Neural crest cell (in vitro differentiated cells): Measurements from ENCODE around the gene SPATS2. TPM values are rescaled to one million over a fixed set of nuclear protein-coding genes. Genes with fewer than 3 reads are reported as not detected.

Experiments
- DNase-seq: peaks from one replicate; pipeline ENCODE4 v3.0.0; 2021; ENCODE audit warnings: low read depth, mixed read lengths, low spot score
- H3K27ac Mint-ChIP-seq: one replicate; pipeline ENCODE4 v1.8.0; 2021; ENCODE audit warnings: mild to moderate bottlenecking, mixed read lengths; ENCODE audit not compliant: unreplicated experiment
- H3K27me3 Mint-ChIP-seq: 2 replicates; pipeline ENCODE4 v1.8.0; 2021; ENCODE audit warnings: low read depth, mild to moderate bottlenecking, mixed read lengths
- H3K36me3 Mint-ChIP-seq: 2 replicates; pipeline ENCODE4 v1.8.0; 2021; ENCODE audit warnings: low read depth, mild to moderate bottlenecking, mixed read lengths
- H3K4me1 Mint-ChIP-seq: 2 replicates; pipeline ENCODE4 v1.8.0; 2021; ENCODE audit warnings: mixed read lengths
- H3K4me3 Mint-ChIP-seq: one replicate; pipeline ENCODE4 v1.8.0; 2021; ENCODE audit warnings: mild to moderate bottlenecking, mixed read lengths
- H3K9me3 Mint-ChIP-seq: 2 replicates; pipeline ENCODE4 v1.8.0; 2021; ENCODE audit warnings: mixed read lengths
- total RNA-seq: library from RNA; stranded (reverse); gene quantifications from 2 replicates; pipeline ENCODE4 v1.2.1, GENCODE V29; 2021
- TF ChIP-seq, protein P1 (sequence below): fragments of 200-600 bp; sonication (generic); conservative IDR thresholded peaks from 2 replicates; pipeline ENCODE4 v1.5.0; 2021; ENCODE audit warnings: antibody characterized with exemption, mild to moderate bottlenecking

SPATS2 gene
- total RNA-seq, 1 donor from 2014 or later = 45.2 TPM

DNA sequence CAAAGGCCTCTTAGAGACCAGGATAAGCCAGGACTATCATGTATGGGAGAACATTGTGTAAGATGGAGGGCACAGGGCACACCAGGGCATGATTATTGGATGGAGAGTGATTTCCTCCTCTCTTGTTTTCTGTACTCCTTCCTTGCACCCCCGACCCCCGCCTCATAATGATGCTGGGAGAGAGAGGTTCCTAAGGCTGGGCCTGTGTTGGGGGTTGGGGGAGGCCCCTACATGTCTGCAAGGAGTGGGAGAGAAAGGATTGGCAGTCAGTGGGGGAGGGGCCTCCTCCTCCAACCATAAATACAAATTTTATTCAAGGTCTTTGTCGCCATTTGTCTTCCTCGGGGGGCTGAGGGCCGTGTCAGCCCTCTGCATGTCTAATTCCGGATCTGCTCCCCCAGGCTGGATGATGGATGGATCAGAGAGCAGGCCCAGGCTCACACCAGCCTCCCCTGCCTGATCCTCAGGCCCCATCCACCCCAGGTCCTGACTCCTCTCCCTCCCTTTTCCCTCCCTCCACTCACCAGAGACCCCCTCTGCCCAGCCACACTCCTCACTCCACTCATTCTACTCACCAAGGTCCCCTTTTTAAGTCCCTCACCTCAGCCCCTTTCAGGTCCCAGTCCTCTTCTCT, 28.3 kb upstream of the SPATS2 start:
- Mint-ChIP-seq H3K4me3 (peak overlapping the region; percentile 47), H3K27me3 (peaks cover 90% of the 10 kb centered on the region), H3K36me3 (no peaks in the 10 kb centered on the region), H3K9me3 (no peaks in the 10 kb centered on the region), H3K4me1 (peaks cover 52% of the 10 kb centered on the region), H3K27ac (peak overlapping the region; percentile 31)
- DNase-seq = no peak
- TF ChIP-seq, protein P1, sequence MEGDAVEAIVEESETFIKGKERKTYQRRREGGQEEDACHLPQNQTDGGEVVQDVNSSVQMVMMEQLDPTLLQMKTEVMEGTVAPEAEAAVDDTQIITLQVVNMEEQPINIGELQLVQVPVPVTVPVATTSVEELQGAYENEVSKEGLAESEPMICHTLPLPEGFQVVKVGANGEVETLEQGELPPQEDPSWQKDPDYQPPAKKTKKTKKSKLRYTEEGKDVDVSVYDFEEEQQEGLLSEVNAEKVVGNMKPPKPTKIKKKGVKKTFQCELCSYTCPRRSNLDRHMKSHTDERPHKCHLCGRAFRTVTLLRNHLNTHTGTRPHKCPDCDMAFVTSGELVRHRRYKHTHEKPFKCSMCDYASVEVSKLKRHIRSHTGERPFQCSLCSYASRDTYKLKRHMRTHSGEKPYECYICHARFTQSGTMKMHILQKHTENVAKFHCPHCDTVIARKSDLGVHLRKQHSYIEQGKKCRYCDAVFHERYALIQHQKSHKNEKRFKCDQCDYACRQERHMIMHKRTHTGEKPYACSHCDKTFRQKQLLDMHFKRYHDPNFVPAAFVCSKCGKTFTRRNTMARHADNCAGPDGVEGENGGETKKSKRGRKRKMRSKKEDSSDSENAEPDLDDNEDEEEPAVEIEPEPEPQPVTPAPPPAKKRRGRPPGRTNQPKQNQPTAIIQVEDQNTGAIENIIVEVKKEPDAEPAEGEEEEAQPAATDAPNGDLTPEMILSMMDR = no peak

DNA sequence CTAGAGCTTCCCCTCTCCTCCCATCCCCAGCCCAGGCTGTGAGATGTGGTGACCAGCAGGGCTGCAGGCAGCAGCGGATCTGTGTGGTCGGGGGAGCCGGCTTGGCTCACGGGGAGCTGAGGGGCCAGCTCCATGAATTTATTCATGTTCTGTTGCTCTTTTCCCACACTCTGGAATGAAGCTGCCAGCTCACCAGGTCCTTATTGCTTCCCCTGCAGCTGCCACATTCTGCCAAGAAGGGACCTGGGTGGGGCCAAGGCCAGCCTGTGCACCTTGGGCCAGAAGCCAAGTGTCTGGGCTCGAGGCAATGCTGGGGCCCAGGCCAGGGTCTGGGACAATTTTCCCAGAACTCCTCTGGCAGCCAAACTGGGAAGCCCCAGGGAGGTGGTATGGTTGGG, 27.8 kb upstream of the SPATS2 start:
- Mint-ChIP-seq H3K9me3 (no peaks in the 10 kb centered on the region), H3K27me3 (peaks cover 93% of the 10 kb centered on the region), H3K27ac (peak overlapping the region; percentile 31), H3K36me3 (no peaks in the 10 kb centered on the region), H3K4me3 (peak overlapping the region; percentile 47), H3K4me1 (peaks cover 52% of the 10 kb centered on the region)
- TF ChIP-seq, protein P1 = no peak
- DNase-seq = no peak

DNA sequence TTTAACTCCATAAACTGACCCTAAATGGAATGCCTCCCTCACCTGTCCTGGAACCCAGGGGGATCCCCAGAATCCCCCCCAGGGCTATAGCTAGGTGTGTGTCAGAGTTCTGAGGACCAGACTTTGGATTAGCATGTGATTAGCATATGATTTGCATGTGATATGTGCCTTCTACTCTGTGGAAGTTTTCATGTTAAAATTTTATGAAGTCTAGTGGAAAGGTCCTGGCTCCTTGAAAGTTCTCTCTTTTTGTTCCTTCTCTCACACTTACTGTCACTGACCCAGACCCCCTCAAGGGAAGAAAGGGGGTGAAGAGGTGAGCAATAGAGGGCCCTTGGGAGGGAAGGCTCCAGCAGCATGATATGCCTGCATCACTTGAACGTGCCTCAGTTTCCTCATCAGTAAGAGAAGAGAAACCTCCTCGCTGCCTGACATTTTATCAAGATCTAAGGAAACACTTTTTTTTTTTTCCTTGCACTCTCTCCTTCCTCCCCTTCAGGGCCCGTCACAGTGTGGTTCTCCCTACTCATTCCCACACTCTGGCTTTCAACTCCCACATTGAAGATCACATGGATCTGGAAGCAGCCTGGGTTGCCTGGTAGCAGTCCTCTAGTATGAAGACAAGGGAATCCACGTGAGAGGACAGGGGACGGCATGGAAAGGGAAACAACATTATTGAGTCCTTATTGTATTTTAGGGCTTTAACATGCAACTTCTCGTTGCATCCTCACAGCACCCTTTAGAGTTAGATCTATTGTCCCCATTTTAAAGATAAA, 27.0 kb upstream of the SPATS2 start:
- no peak for DNase-seq
- Mint-ChIP-seq H3K4me3 (peak overlapping the region; percentile 63), H3K9me3 (no peaks in the 10 kb centered on the region), H3K27me3 (peaks cover 92% of the 10 kb centered on the region), H3K27ac (no peak overlapping the region), H3K4me1 (peaks cover 52% of the 10 kb centered on the region), H3K36me3 (no peaks in the 10 kb centered on the region)
- TF ChIP-seq, protein P1 = no peak

DNA sequence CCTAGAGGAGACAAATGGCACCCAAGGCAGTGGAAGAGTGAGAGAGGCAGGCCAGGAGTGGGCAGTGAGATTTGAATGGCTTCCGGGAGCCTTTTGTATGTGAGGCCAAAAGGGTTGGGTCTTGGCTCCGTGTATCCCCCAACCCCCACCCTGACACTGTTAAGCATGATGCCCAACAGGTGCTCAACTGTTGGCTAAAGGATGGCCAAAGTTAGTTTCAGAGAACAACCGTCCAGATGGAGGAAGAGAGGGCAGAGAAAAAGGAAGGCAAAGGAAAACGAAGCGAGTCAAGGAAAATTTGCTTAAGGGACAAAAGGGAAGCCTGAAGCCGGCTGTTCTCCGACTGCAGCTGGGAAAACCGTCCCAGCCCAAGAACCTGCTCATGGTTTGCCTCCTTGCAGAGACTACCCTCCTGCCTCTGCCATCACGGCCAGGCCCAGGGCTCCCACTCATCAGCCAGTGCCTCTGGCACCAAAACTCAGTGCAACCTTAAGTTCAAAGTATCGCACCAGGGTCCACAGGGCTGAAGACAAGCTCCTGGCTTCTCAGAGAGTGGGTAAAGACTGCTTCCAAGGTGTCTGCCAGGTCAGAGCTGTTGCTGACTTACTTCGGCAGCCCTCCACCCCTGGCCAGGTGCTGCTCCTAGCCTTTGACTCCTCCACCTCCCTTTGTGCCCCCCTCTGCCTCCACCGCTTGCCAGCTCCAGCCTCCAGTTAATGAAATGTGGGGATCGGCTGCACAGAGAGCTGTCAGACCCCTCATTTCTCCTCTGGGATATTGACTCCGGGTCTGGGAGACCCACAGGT, 26.1 kb upstream of the SPATS2 start:
- H3K4me1 Mint-ChIP-seq = peaks cover 60% of the 10 kb centered on the region

DNA sequence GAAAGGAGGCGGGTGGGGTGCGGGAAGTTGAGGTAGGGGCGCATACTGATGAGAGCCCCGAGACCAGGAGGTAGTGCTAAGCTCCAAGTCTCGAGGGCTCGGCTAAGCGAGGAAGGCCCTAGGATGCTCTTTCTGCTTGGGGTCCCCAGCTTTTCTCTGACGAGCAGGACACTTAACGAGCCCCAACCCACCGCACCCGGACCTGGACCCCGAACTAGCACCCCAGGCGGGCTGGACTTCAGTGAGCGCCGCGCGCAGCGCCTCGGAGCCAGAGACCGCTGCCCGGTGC, 25.5 kb upstream of the SPATS2 start:
- H3K27ac Mint-ChIP-seq = no peak overlapping the region
- TF ChIP-seq, protein P1 = no peak
- H3K4me1 Mint-ChIP-seq = peaks cover 66% of the 10 kb centered on the region
- no peaks in the 10 kb centered on the region for H3K9me3 Mint-ChIP-seq
- no peak for DNase-seq
- H3K36me3 Mint-ChIP-seq = no peaks in the 10 kb centered on the region
- H3K4me3 Mint-ChIP-seq = peak overlapping the region; percentile 87
- H3K27me3 Mint-ChIP-seq = peaks cover 96% of the 10 kb centered on the region

More for the DNA sequence above, 26.1 kb upstream of the SPATS2 start:
- H3K4me3 Mint-ChIP-seq = peak overlapping the region; percentile 87
- TF ChIP-seq, protein P1 = no peak
- peaks cover 95% of the 10 kb centered on the region for H3K27me3 Mint-ChIP-seq
- no peaks in the 10 kb centered on the region for H3K36me3 Mint-ChIP-seq
- no peaks in the 10 kb centered on the region for H3K9me3 Mint-ChIP-seq
- no peak overlapping the region for H3K27ac Mint-ChIP-seq
- no peak for DNase-seq
